Measurements from ENCODE around the gene CRLF1. TPM values are rescaled to one million over a fixed set of nuclear protein-coding genes. Genes with fewer than 3 reads are reported as not detected.
A peak's percentile ranks its signal among the peaks of the same experiment; 100 is the strongest.

CRLF1 gene
- total and polyA plus RNA-seq, 2 donors (not counting 1 experiment from before 2014, with no cell fraction given): not detected

GRCh38 chr19:18651300-18651699, 44.7 kb upstream of the CRLF1 start:
- H4K20me1 ChIP-seq (ENCODE audit: control insufficient read depth, insufficient read depth, low read length, poor library complexity, severe bottlenecking): peaks cover 55% of the 10 kb centered on the region
- no peak for DNase-seq
- H3K27me3 Mint-ChIP-seq: no peaks in the 10 kb centered on the region
- no peak overlapping the region for H2AFZ ChIP-seq (ENCODE audit: insufficient read depth, low read depth, low read length, poor library complexity, severe bottlenecking)
- no peak overlapping the region for H3K4me2 ChIP-seq (replicated peaks; ENCODE audit: low read depth, low read length, poor library complexity, severe bottlenecking)
- no peaks in the 10 kb centered on the region for H3K9me3 ChIP-seq (ENCODE audit: control extremely low read depth in 1 of 3, control insufficient read depth in 2 of 3, insufficient read depth in 1 of 3, low read length in 2 of 3)
- H3K27ac Mint-ChIP-seq: no peak overlapping the region
- no peaks in the 10 kb centered on the region for H3K36me3 ChIP-seq (replicated peaks in 1 of 2; ENCODE audit: control extremely low read depth in 1 of 2, control insufficient read depth in 1 of 2, extremely low read depth in 1 of 2, insufficient read depth in 2 of 2, low read length in 1 of 2)
- no peaks in the 10 kb centered on the region for H3K9me3 Mint-ChIP-seq (ENCODE audit: insufficient read depth)
- H3K79me2 ChIP-seq (ENCODE audit: control insufficient read depth, insufficient read depth, low read length): peaks cover 47% of the 10 kb centered on the region
- POLR2A ChIA-PET: no interaction called here
- no peak for TF ChIP-seq EZH2 (IDR thresholded peaks at IDR 0.05; ENCODE audit: borderline replicate concordance, insufficient read depth, low read depth, low read length, poor library complexity, severe bottlenecking)
- TF ChIP-seq CTCF (IDR thresholded peaks at IDR 0.05): no peak
- H3K27me3 ChIP-seq (replicated peaks in 1 of 4; ENCODE audit: control extremely low read depth in 1 of 4, control insufficient read depth in 3 of 4, insufficient read depth in 4 of 4, low read length in 3 of 4): no peaks in the 10 kb centered on the region
- peaks cover 25% of the 10 kb centered on the region for H3K4me1 Mint-ChIP-seq
- no peak overlapping the region for H3K27ac ChIP-seq (ENCODE audit: low read length in 2 of 2)
- H3K4me1 ChIP-seq (ENCODE audit: control insufficient read depth in 2 of 2, insufficient read depth in 2 of 2, low read length in 2 of 2): peaks cover 19 to 22% of the 10 kb centered on the region in 2 donors
- no peak overlapping the region for H3K4me3 ChIP-seq (ENCODE audit: control extremely low read depth in 1 of 5, extremely low read depth in 1 of 5, insufficient read depth in 1 of 5, low read depth in 2 of 5, low read length in 4 of 5)
- H3K9ac ChIP-seq (ENCODE audit: low read length): no peak overlapping the region
- CTCF ChIA-PET: no interaction called here
- H3K4me3 Mint-ChIP-seq: no peak overlapping the region
- intact Hi-C loops (cut with micrococcal nuclease): no loop called here
- no peak for ATAC-seq (ENCODE audit: low read depth)
- WGBS (ENCODE audit: insufficient coverage): 88% methylated on average over 1 of the region's 1 CpG

- Histone ChIP-seq H3K4me1 (ENCODE audit: control insufficient read depth in 2 of 2, insufficient read depth in 2 of 2, low read length in 2 of 2) (peaks cover 19 to 22% of the 10 kb centered on the region in 2 donors), H3K36me3 (replicated peaks in 1 of 2; ENCODE audit: control extremely low read depth in 1 of 2, control insufficient read depth in 1 of 2, extremely low read depth in 1 of 2, insufficient read depth in 2 of 2, low read length in 1 of 2) (no peaks in the 10 kb centered on the region), H2AFZ (ENCODE audit: insufficient read depth, low read depth, low read length, poor library complexity, severe bottlenecking) (peak overlapping the region; percentile 41), H3K4me2 (replicated peaks; ENCODE audit: low read depth, low read length, poor library complexity, severe bottlenecking) (peak overlapping the region; percentile 85), H3K9me3 (ENCODE audit: control extremely low read depth in 1 of 3, control insufficient read depth in 2 of 3, insufficient read depth in 1 of 3, low read length in 2 of 3) (no peaks in the 10 kb centered on the region), H3K9ac (ENCODE audit: low read length) (no peak overlapping the region), H4K20me1 (ENCODE audit: control insufficient read depth, insufficient read depth, low read length, poor library complexity, severe bottlenecking) (peaks cover 55% of the 10 kb centered on the region), H3K4me3 (ENCODE audit: control extremely low read depth in 1 of 5, extremely low read depth in 1 of 5, insufficient read depth in 1 of 5, low read depth in 2 of 5, low read length in 4 of 5) (no peak overlapping the region), H3K79me2 (ENCODE audit: control insufficient read depth, insufficient read depth, low read length) (peaks cover 49% of the 10 kb centered on the region), H3K27ac (ENCODE audit: low read length in 2 of 2) (no peak overlapping the region), H3K27me3 (replicated peaks in 1 of 4; ENCODE audit: control extremely low read depth in 1 of 4, control insufficient read depth in 3 of 4, insufficient read depth in 4 of 4, low read length in 3 of 4) (no peaks in the 10 kb centered on the region)
- ChIA-PET CTCF (no interaction called here), POLR2A (no interaction called here)
- no peak overlapping the region for H3K27ac Mint-ChIP-seq
- 93% methylated on average over 31 of the region's 34 CpGs for WGBS (ENCODE audit: insufficient coverage)
- H3K4me3 Mint-ChIP-seq: peak overlapping the region; percentile 86
- no peak for ATAC-seq (ENCODE audit: low read depth)
- H3K27me3 Mint-ChIP-seq: no peaks in the 10 kb centered on the region
- peaks cover 25% of the 10 kb centered on the region for H3K4me1 Mint-ChIP-seq
- intact Hi-C loops (cut with micrococcal nuclease): no loop called here
- TF ChIP-seq CTCF (IDR thresholded peaks at IDR 0.05) (no peak), EZH2 (IDR thresholded peaks at IDR 0.05; ENCODE audit: borderline replicate concordance, insufficient read depth, low read depth, low read length, poor library complexity, severe bottlenecking) (no peak)
- no peak for DNase-seq
- H3K9me3 Mint-ChIP-seq (ENCODE audit: insufficient read depth): no peaks in the 10 kb centered on the region
Observed at GRCh38 chr19:18650468-18651041, 44.0 kb upstream of the CRLF1 start.

Measured in B cell (primary cell).